Putamen (tissue), 1 donor: ENCODE results near the gene DNAI2.
"Not testable (repeated sequence)": the region's sequence is repeated elsewhere in the genome, so short reads cannot be mapped to it uniquely, and the experiment has no call there.

Source experiments
- DNase-seq: peaks from one replicate; pipeline ENCODE4 v3.0.0-alpha.2; 2016; ENCODE audit warnings: low spot score

Gene DNAI2

GRCh38 chr17:74245145-74245831 is 28.7 kb upstream of the DNAI2 start:
- DNase-seq: peak; percentile 97

GRCh38 chr17:74245871-74246270 is 28.2 kb upstream of the DNAI2 start:
- DNase-seq: no peak

- DNase-seq: no peak
Measured at GRCh38 chr17:74249590-74250270, 24.3 kb upstream of the DNAI2 start.

- DNase-seq: no peak
Measured at GRCh38 chr17:74250324-74250995, 23.6 kb upstream of the DNAI2 start.

- no peak for DNase-seq
Measured at GRCh38 chr17:74251051-74251450, 23.0 kb upstream of the DNAI2 start.

- DNase-seq: no peak
Measured at GRCh38 chr17:74251569-74251968, 22.5 kb upstream of the DNAI2 start.

DNA sequence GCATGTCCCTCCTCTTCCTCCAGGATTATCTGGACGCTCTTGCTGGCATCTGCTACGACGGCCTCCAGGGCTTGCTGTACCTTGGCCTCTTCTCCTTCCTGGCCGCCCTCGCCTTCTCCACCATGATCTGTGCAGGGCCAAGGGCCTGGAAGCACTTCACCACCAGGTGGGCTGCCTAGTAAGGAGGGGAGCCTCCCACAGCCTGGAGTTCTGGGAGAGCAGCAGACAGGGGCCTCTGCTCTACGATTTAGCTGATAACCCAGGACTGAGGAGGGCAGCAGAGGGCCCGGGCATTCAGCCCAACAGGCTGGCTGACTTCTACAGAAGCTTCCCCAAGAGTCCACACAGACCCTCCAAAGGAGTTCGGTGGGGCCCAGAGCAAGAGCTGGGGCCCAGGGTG is 21.8 kb upstream of the DNAI2 start:
- DNase-seq: no peak

GRCh38 chr17:74253036-74253435 is 21.0 kb upstream of the DNAI2 start:
- no peak for DNase-seq

DNA sequence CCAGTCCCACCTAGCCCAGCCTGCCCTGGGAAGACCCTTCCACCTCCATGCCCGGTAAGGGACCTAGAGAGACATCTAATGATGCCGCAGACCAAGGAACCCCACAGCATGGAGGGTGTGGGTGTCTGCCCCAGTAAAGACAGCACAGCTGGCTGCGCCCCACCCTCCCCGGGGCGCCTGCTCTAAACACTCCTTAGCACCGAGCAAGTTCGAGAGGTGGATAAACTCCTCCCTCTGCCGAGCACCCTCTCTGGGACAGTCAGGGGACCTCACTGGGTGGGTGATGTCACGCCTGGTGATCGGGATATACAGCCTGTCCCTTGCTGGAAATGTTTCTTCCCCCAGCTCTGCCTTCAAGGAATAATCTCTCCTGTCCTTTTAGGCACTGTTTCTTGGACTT is 16.7 kb upstream of the DNAI2 start:
- DNase-seq: no peak

GRCh38 chr17:74259667-74260524 is 14.1 kb upstream of the DNAI2 start:
- no peak for DNase-seq

DNA sequence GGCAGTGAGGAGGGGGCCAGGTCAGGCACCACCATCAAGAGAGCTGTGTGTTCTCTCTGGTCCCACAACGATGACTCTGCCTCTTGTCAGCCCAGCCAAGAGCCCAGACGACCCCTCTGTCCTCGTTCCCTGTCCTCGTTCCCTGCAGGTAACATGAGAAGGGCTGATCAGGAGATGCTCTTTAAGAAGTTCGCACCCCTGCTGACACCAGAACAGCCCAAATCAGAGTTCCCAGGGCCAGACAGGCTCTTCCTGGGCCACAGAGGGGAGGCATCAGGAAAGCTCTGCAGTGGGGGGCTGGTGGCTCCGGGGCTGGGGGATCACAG is 13.5 kb upstream of the DNAI2 start:
- no peak for DNase-seq

DNA sequence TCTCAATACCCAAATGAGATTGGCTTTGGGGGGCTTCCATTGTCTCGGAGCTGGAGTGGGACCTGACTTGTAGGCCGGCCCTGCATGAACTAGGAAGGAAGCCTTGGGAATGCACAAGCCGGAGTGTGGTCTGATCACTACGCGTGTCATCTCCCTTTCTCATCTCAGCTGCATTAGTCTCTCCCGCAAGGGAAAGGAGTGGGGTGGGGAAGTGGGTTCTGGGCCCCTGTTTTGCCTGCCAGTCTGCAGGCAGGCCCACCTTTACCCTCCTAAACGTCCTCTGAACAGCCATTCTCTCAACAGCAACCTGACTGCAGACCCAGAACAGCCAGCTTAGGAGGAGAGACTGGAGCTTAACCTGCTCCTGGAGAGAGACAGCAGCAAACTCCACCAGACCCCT is 11.4 kb upstream of the DNAI2 start:
- no peak for DNase-seq

DNA sequence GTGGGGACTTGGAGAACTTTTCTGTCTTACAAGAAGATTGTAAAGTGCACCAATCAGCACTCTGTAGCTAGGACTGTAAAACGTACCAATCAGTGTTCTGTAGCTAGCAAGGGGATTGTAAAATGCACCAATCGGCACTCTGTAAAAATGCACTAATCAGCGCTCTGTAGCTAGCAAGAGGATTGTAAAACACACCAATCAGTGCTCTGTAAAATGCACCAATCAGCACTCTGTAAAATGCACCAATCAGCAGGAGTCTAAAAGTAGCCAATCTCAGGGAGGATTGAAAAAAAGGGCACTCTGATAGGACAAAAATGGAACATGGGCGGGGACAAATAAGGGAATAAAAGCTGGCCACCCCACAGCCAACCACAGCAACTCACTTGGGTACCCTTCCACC is 7.0 kb upstream of the DNAI2 start:
- not testable (repeated sequence) for DNase-seq

GRCh38 chr17:74267579-74267978 is 6.5 kb upstream of the DNAI2 start:
- no peak for DNase-seq

- no peak for DNase-seq
Measured at GRCh38 chr17:74267987-74268499, 6.0 kb upstream of the DNAI2 start.

GRCh38 chr17:74268558-74268957 is 5.5 kb upstream of the DNAI2 start:
- DNase-seq: no peak

DNA sequence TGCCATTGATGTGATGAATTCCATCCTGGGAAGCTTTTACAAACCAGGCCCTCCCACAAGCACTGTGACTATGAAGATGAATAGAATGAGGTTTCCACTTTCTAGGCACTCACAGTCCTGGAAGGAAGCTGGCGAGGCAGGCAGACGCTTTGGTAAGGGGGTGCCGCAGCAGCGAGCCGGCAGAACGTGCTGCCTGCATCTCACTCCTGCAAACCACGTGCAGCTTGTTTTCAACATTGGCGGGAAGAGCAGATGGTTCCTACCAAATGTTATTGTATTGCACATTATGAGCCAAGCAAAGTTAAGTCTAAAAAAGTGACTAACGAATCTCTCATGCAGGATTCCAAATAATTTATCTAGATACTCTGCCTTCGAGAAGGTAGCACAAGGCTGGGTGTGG is 3.7 kb upstream of the DNAI2 start:
- DNase-seq: no peak

- DNase-seq: no peak
Measured at GRCh38 chr17:74271281-74271680, 2.8 kb upstream of the DNAI2 start.

GRCh38 chr17:74271901-74272561 is 2.0 kb upstream of the DNAI2 start:
- peak; percentile 91 for DNase-seq

GRCh38 chr17:74272731-74273201 is 1.3 kb upstream of the DNAI2 start:
- DNase-seq: no peak

DNA sequence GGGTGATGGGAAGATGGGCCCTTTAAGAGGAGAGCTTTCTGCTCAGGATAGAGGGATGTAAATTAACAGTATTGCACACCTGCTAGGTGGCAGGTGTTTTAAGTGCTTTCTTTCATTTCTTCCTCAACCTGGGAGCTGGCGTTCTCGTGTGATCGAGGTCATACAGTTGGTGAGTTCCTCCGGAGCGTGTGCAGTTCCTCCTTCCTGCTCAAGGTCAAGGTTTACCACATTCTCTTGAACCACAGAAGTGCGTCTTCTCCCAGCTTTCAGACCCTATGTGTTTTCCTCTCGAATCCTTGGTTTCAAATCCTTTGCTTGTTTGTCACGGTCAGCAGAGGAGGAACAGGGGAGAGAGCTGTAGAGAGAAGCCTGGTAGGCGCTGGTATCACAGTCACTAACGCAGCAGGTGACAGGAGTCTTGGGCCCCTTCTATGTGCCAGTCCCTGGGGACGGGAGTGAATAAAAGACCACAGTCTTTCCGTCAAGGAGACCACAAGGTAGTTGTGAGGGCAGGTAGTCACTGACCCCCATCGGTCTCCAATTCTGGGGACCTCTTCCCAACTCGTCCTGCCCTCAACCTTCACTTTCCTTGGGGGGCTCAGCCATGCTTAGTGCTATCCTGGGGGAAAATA is 791 bp downstream of the DNAI2 start:
- no peak for DNase-seq
